GM21576 (cell line): ENCODE results near the gene SLC35B4.

Experiments used
- ATAC-seq: cut with Tn5 transposase; IDR thresholded peaks from one replicate; pipeline ENCODE4 v1.9.1; 2021; ENCODE audit warnings: mild to moderate bottlenecking, moderate library complexity; ENCODE audit not compliant: unreplicated experiment

The SLC35B4 gene

GRCh38 chr7:134316539-134317344, at the start of gene SLC35B4:
TSS of gene SLC35B4 (minus strand) at chr7:134316930. CDS start at chr7:134316751, 179 bp downstream.
- peak; percentile 99 for ATAC-seq

- ATAC-seq, result no peak
Observed at GRCh38 chr7:134366481-134366880, 49.8 kb upstream of the SLC35B4 start.

GRCh38 chr7:134365341-134366054, 48.8 kb upstream of the SLC35B4 start:
- ATAC-seq, result no peak

GRCh38 chr7:134364619-134365037, 47.9 kb upstream of the SLC35B4 start:
- ATAC-seq, result no peak

GRCh38 chr7:134362587-134363483, 46.1 kb upstream of the SLC35B4 start:
- no peak for ATAC-seq

GRCh38 chr7:134359787-134360432, 43.2 kb upstream of the SLC35B4 start:
- no peak for ATAC-seq

GRCh38 chr7:134357486-134357885, 40.8 kb upstream of the SLC35B4 start:
- ATAC-seq, result no peak

GRCh38 chr7:134356421-134356936, 39.7 kb upstream of the SLC35B4 start:
- ATAC-seq, result no peak

- no peak for ATAC-seq
Observed at GRCh38 chr7:134355927-134356326, 39.2 kb upstream of the SLC35B4 start.

GRCh38 chr7:134355004-134355525, 38.3 kb upstream of the SLC35B4 start:
- no peak for ATAC-seq

- no peak for ATAC-seq
Observed at GRCh38 chr7:134353411-134353810, 36.7 kb upstream of the SLC35B4 start.

GRCh38 chr7:134351424-134351823, 34.7 kb upstream of the SLC35B4 start:
- ATAC-seq, result no peak

- no peak for ATAC-seq
Observed at GRCh38 chr7:134350709-134351108, 34.0 kb upstream of the SLC35B4 start.

GRCh38 chr7:134347567-134347966, 30.8 kb upstream of the SLC35B4 start:
- no peak for ATAC-seq

- ATAC-seq, result no peak
Observed at GRCh38 chr7:134343796-134344195, 27.1 kb upstream of the SLC35B4 start.

- no peak for ATAC-seq
Observed at GRCh38 chr7:134343136-134343535, 26.4 kb upstream of the SLC35B4 start.

- no peak for ATAC-seq
Observed at GRCh38 chr7:134339475-134339874, 22.7 kb upstream of the SLC35B4 start.

- ATAC-seq, result no peak
Observed at GRCh38 chr7:134337980-134338379, 21.2 kb upstream of the SLC35B4 start.

GRCh38 chr7:134334408-134334807, 17.7 kb upstream of the SLC35B4 start:
- ATAC-seq, result no peak

GRCh38 chr7:134333943-134334342, 17.2 kb upstream of the SLC35B4 start:
- ATAC-seq, result no peak
